ENCODE measurements around the gene TMEM82.
A peak's percentile ranks its signal among the peaks of the same experiment; 100 is the strongest.

TMEM82 gene

DNA sequence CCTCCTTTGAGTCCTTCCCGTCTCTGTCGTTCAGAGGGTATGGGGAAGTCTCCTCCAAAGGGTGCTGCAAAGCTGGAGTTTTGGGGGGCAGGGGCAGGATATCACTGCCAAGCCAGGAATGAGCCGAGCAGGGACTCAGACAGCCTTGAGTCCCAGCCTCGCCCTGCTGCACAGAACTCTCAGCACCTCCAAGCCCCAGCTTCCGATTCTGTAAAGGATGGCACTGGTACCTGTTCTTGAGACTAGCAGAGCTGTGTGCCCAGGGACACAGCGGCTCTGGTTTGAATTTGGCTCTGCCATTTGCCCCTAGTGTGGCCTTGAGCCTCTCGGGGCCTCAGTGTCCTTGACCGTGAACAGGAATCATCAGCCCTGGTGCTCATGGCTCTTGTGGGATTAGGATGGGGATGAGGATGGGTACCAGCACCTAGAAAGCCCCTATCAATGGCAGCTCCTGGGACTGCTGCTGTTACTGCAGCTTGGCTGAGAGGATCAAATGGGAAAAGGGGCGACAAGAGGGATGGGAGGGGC lies 14.8 kb downstream of the TMEM82 start:
- DNase-seq (ENCODE audit: low spot score): no peak

- no peak for DNase-seq (ENCODE audit: low spot score)
Observed at GRCh38 chr1:15757575-15758342, 15.5 kb downstream of the TMEM82 start.

DNA sequence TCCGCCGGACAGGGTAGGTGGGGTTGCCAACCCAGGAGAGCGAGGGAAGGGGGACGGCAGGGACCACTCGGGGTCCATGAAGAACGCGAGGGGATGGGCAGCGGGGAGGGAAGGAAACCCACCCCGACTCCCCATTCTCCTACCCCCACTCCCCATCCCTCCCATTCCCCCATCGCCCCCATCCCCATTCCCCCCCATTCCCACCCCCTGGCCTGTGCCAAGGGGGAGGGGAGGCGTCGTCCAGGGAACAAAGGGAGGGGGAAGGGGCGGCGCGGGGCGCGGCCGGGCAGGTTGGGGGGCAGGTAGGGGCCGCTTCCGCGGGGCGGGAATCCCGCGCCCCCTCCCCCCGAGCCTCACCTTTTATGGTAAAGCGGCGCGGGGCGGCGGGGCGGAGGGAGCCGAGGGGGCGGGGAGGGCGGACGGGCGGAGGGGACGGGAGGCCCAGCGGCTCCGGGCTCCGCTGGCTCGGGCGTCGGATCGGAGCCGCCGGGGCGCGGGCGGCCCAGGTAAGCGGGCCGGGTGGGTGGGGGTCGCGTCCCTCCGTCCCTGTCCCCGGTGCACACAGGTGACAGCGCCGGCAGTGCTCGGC lies 16.1 kb downstream of the TMEM82 start, which contains the start of gene FBLIM1:
FBLIM1 (plus strand) TSS at position 453 of the 589 bp plus-strand sequence. CDS start 6,189 bp downstream, outside the sequence.
- no peak for DNase-seq (ENCODE audit: low spot score)

GRCh38 chr1:15758953-15759661 lies 16.8 kb downstream of the TMEM82 start:
- DNase-seq (ENCODE audit: low spot score): no peak

DNA sequence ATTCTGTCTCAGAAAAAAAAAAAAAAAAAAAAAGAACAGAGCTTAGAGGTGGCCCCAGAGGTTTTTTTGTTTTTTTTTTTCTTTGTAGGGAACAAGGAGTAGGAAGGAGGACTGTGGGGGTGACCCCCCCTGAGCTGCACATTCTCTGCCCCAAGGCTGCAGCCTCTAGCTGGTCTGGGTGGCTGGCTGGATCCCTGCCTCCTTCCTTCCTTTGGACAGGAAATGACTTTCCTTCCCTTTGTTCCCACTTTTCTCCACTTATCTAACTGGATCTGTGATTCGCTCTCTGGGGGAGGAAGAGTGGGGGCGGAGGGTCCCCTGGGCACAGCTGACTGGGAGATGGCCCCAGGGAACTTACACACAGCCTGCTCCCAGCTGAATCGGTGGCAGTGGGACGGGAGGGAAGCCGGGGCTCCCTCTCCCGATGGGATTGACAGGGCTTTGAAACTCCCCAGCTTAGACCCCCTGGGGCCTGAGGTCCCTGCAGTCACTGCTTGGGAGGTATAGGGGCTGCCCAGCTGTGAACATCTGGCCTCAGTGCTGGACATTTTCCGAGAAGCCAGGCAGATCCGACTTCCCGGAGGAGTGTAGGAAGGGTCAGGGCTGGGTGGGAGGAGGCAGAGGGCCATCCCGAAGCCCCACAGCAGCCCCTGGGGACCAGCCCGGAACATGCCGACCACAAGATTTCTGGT lies 18.4 kb downstream of the TMEM82 start:
- DNase-seq (ENCODE audit: low spot score): no peak

- DNase-seq (ENCODE audit: low spot score): no peak
Observed at GRCh38 chr1:15761366-15762128, 19.2 kb downstream of the TMEM82 start.

DNA sequence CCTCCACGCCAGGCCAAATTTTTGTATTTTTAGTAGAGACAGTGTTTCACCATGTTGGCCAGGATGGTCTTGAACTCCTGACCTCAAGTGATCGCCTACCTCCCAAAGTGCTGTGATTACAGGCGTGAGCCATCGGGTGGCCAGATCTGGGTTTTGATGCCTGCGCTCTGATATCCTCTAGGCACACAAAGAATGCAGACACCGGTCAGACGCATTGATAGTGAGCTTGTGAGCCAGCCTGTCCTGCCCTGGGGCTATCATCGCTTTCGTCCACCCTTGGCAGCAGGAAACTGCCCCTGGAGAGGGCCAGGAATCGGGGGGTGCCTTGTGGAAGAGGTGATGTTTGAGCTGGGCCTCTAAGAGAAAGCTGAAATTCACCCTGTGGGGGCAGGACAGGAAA lies 20.2 kb downstream of the TMEM82 start:
- DNase-seq (ENCODE audit: low spot score): no peak

- peak; percentile 28 for DNase-seq (ENCODE audit: low spot score)
Observed at GRCh38 chr1:15764269-15764764, 22.0 kb downstream of the TMEM82 start.

DNA sequence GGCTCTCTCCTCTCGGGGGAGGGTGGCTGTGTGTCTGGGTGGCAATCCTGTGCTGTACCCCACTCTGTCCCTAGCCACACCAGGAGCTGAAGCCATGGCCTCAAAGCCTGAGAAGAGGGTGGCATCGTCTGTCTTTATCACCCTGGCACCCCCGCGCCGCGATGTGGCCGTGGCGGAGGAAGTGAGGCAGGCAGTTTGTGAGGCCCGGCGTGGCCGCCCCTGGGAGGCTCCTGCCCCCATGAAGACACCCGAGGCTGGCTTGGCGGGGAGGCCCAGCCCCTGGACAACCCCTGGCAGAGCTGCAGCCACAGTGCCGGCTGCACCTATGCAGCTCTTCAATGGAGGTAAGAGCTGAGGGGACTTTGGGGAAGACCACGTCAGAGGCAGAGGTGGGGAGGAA lies 22.6 kb downstream of the TMEM82 start:
- DNase-seq (ENCODE audit: low spot score): no peak

DNA sequence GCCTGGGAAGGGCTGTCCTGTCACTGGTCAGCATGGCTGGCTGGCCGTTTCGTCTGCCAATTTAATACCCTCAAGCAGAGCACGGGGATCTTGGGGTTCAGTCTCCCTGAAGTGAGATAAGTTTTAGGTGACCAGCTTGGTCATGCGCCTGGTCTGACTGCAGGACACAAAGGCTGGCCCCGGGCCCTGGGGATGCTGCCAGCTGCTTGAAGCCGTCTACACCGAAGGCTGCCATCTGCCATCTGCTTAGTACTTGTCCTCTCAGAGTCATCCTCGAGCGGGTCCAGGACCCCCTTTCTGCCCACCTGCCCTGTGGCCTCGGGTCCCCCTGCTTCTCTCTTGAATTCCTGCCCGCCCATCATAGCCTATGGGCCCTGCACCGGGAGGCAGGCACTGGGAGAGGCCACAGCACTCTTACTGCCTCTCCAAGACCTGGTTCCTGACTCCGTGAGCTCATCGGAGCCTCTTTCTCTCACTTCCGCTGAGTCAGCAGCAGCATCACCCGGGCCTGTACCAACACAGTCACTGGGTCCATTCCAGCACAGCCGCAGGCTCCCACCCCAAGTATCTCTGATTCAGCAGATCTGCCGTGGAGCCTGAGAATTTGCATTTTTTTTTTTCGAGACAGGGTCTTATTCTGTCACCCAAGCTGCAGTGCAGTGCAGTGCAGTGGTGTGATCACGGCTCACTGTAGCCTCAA lies 23.3 kb downstream of the TMEM82 start:
- no peak for DNase-seq (ENCODE audit: low spot score)

- no peak for DNase-seq (ENCODE audit: low spot score)
Observed at GRCh38 chr1:15767941-15768340, 25.6 kb downstream of the TMEM82 start.

- DNase-seq (ENCODE audit: low spot score): no peak
Observed at GRCh38 chr1:15768388-15768787, 26.1 kb downstream of the TMEM82 start.

- no peak for DNase-seq (ENCODE audit: low spot score)
Observed at GRCh38 chr1:15770313-15770962, 28.1 kb downstream of the TMEM82 start.

DNA sequence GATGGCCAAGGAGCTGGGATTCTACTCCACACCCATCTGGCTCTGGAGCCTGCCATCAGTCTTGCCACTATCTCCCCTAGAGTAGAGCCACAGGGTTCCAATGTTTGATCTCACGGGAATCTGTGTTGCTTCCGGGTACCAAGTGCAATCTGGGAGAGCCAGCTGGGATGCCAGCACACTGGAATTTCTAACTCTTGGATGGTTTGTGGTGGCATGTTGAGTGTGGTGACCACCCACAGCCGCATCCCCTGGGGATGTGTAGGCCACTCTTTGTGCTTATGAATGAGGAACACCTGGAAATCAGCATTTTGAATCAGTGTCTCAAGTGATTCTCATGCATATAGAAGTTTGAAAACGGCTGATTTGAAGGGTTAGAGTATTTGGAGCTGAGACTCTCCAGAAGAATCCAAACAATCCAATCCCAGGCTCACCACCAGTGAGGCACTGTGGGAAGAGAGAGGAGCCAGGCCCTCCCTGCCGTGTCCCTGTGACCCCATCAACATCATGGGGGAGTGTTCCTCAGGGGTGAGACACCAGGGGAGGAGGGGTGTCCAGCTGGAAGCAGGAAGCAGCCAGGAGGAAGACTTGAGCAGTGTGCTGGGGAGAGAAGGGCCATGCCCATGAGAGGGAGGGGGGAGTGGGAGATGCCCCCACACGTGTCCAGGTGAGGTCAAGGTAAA lies 29.7 kb downstream of the TMEM82 start:
- DNase-seq (ENCODE audit: low spot score): no peak

- no peak for DNase-seq (ENCODE audit: low spot score)
Observed at GRCh38 chr1:15775706-15776105, 33.4 kb downstream of the TMEM82 start.

DNA sequence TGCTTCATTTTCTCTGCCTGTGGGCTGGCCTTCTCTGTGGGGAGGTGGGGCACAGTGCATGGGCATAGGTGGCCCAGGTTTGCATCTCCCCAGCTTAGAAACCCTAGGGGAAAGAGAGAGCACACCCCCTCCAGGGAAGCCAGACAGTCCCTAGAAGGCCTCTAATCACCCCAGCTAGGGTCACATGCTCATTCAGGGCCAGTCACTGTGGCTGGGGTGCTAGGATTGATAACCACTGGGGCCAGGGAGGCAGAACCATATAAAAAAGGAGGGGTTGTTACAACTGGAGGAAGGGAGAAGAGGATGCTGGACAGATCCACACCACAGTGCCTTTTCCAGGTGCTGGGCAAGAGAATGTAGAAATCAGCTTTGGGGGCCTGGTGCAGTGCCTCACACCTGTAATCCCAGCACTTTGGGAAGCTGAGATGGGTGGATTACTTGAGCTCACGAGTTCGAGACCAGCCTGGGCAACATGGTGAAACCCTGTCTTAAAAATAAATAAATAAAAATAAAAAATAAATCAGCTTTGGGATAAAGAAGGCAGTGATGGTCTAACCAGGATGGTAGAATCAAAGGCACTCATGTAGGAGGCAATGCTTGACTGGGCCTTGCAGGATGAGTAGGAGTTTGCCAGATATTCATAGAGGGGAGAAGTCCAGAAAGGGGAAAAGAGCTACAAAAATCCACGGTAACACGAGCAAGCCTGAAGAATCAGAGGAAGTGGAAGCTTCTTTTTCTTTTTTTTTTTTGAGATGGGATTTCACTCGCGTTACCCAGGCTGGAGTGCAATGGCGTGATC lies 35.8 kb downstream of the TMEM82 start:
- no peak for DNase-seq (ENCODE audit: low spot score)

DNA sequence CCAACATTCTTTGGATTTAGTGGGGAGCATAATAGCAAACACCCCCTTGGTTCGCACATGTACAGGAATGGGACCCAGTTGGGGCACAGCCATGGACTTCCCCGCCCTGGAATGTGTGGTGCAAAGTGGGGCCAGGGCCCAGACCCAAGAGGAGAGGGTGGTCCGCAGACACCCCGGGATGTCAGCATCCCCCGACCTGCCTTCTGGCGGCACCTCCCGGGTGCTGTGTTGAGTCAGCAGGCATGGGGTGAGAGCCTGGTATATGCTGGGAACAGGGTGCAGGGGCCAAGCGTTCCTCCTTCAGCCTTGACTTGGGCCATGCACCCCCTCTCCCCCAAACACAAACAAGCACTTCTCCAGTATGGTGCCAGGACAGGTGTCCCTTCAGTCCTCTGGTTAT lies 43.4 kb downstream of the TMEM82 start:
- DNase-seq (ENCODE audit: low spot score): no peak

GRCh38 chr1:15786581-15786980 lies 44.3 kb downstream of the TMEM82 start:
- peak; percentile 50 for DNase-seq (ENCODE audit: low spot score)

Measured in LoVo (cell line).